Neuronal stem cell (in vitro differentiated cells): ENCODE measurements around the gene TMEM121B.

Experiments used
- DNase-seq: peaks from one replicate; pipeline ENCODE4 v3.0.0-alpha.2; 2013; ENCODE audit warnings: low spot score
- H2AFZ ChIP-seq: one replicate; pipeline ENCODE4 v1.6.1; 2013; ENCODE audit warnings: mild to moderate bottlenecking, low read length, inconsistent platforms
- H2AK5ac ChIP-seq: 2 replicates; pipeline ENCODE4 v1.6.1; 2013; ENCODE audit warnings: low read depth, mild to moderate bottlenecking, inconsistent platforms, low read length, moderate library complexity, mixed read lengths
- H2BK120ac ChIP-seq: 2 replicates; pipeline ENCODE4 v1.6.1; 2013; ENCODE audit warnings: low read depth, mild to moderate bottlenecking, inconsistent platforms, low read length, moderate library complexity, mixed read lengths
- H2BK12ac ChIP-seq: one replicate; pipeline ENCODE4 v1.6.1; 2013; ENCODE audit warnings: low read length, inconsistent platforms
- H2BK15ac ChIP-seq: 2 replicates; pipeline ENCODE4 v1.6.1; 2013; ENCODE audit warnings: mild to moderate bottlenecking, low read length, inconsistent platforms, mixed read lengths
- H2BK5ac ChIP-seq: one replicate; pipeline ENCODE4 v1.6.1; 2013; ENCODE audit warnings: inconsistent platforms, mild to moderate bottlenecking, low read length, moderate library complexity
- H3K14ac ChIP-seq: one replicate; pipeline ENCODE4 v1.6.1; 2013; ENCODE audit warnings: low read length, inconsistent platforms
- H3K18ac ChIP-seq: 2 replicates; pipeline ENCODE4 v1.6.1; 2013; ENCODE audit warnings: low read length, inconsistent platforms
- H3K23ac ChIP-seq: 2 replicates; pipeline ENCODE4 v1.6.1; 2013; ENCODE audit warnings: low read depth, mild to moderate bottlenecking, mixed read lengths, low read length, inconsistent platforms; ENCODE audit not compliant: poor library complexity
- H3K27ac ChIP-seq: replicated peaks from 3 replicates; pipeline ENCODE4 v1.5.1; 2013; ENCODE audit warnings: low read length, inconsistent platforms
- H3K27me3 ChIP-seq, 3 experiments: 2 replicates each; pipeline ENCODE4 v1.6.1; 2013; ENCODE audit warnings: low read length in 3 of 3, mild to moderate bottlenecking in 2 of 3, inconsistent platforms in 1 of 3, low read depth in 1 of 3, mixed read lengths in 1 of 3, moderate library complexity in 1 of 3; ENCODE audit not compliant: control insufficient read depth in 3 of 3, insufficient read depth in 3 of 3
- H3K36me3 ChIP-seq, 2 donors: replicated peaks in 1 of 2; 2 replicates each; pipeline ENCODE4 v1.6.1; 2013; ENCODE audit warnings: low read length in 2 of 2; ENCODE audit not compliant: control insufficient read depth in 2 of 2, insufficient read depth in 2 of 2
- H3K4ac ChIP-seq: 2 replicates; pipeline ENCODE4 v1.6.1; 2013; ENCODE audit warnings: inconsistent platforms, mild to moderate bottlenecking, low read length, moderate library complexity
- H3K4me1 ChIP-seq, 2 donors: 1 replicate in 1 of 2; 2 replicates in 1 of 2; pipeline ENCODE4 v1.6.1; 2013; ENCODE audit warnings: low read length in 2 of 2, low read depth in 1 of 2; ENCODE audit not compliant: control insufficient read depth in 2 of 2, insufficient read depth in 1 of 2
- H3K4me2 ChIP-seq: one replicate; pipeline ENCODE4 v1.6.1; 2013; ENCODE audit warnings: mild to moderate bottlenecking, low read length, inconsistent platforms; ENCODE audit not compliant: insufficient read depth, poor library complexity, severe bottlenecking
- H3K4me3 ChIP-seq, 2 donors: 2 replicates each; pipeline ENCODE4 v1.5.1; 2013; ENCODE audit warnings: low read length in 2 of 2, mild to moderate bottlenecking in 2 of 2, inconsistent platforms in 1 of 2, moderate library complexity in 1 of 2
- H3K79me1 ChIP-seq: one replicate; pipeline ENCODE4 v1.6.1; 2013; ENCODE audit warnings: low read depth, mild to moderate bottlenecking, inconsistent platforms, low read length, moderate library complexity
- H3K9ac ChIP-seq: one replicate; pipeline ENCODE4 v1.6.1; 2013; ENCODE audit warnings: mild to moderate bottlenecking, low read depth, low read length, inconsistent platforms; ENCODE audit not compliant: poor library complexity
- H3K9me3 ChIP-seq, 2 donors: replicated peaks in 1 of 2; 2 replicates each; pipeline versions ENCODE3 to v1.6.1; 2013; ENCODE audit warnings: low read length in 2 of 2, mild to moderate bottlenecking in 2 of 2, inconsistent platforms in 1 of 2, low read depth in 1 of 2, mixed read lengths in 1 of 2, moderate library complexity in 1 of 2; ENCODE audit not compliant: control insufficient read depth in 2 of 2, insufficient read depth in 1 of 2
- H4K8ac ChIP-seq: one replicate; pipeline ENCODE4 v1.6.1; 2013; ENCODE audit warnings: low read depth, mild to moderate bottlenecking, inconsistent platforms, low read length, moderate library complexity
- H4K91ac ChIP-seq: one replicate; pipeline ENCODE4 v1.6.1; 2013; ENCODE audit warnings: low read length, low read depth, mild to moderate bottlenecking, inconsistent platforms; ENCODE audit not compliant: poor library complexity
- WGBS, 2 donors: extraction: QIAGEN DNeasy Blood & Tissue Kit; methylation state at CpG; one replicate each; pipeline ENCODE4 v1.1.7; 2013; ENCODE audit warnings: missing lambda C conversion rate in 2 of 2, mixed read lengths in 1 of 2; ENCODE audit not compliant: insufficient read length in 2 of 2, insufficient replicate concordance in 1 of 2; ENCODE audit errors: extremely low coverage in 2 of 2; 5-methylcytosine and 5-hydroxymethylcytosine counted together

Gene TMEM121B

GRCh38 chr22:17114898-17115235, 6.3 kb downstream of the TMEM121B start:
- H3K9me3 ChIP-seq: no peaks in the 10 kb centered on the region
- H2AK5ac ChIP-seq: no peak overlapping the region
- no CpG with 5 or more reads among the region's 9 CpGs for WGBS, 2 donors
- H3K4me2 ChIP-seq: no peak overlapping the region
- H4K91ac ChIP-seq: no peak overlapping the region
- no peak overlapping the region for H3K23ac ChIP-seq
- no peak overlapping the region for H4K8ac ChIP-seq
- peaks cover 3% of the 10 kb centered on the region for H3K79me1 ChIP-seq
- H2BK120ac ChIP-seq: no peak overlapping the region
- H3K14ac ChIP-seq: no peak overlapping the region
- peaks cover 0 to 8% of the 10 kb centered on the region in 2 donors for H3K36me3 ChIP-seq
- no peak overlapping the region for H2BK15ac ChIP-seq
- H3K18ac ChIP-seq: no peak overlapping the region
- no peak overlapping the region for H3K9ac ChIP-seq
- H3K4me3 ChIP-seq: no peak overlapping the region
- peaks cover 12 to 18% of the 10 kb centered on the region in 2 donors for H3K4me1 ChIP-seq
- DNase-seq: no peak
- H3K27me3 ChIP-seq: peaks cover 0 to 4% (median 0%) of the 10 kb centered on the region in 3 experiments
- H2BK5ac ChIP-seq: no peak overlapping the region
- no peak overlapping the region for H2AFZ ChIP-seq
- no peak overlapping the region for H3K4ac ChIP-seq
- no peak overlapping the region for H2BK12ac ChIP-seq
- no peak overlapping the region for H3K27ac ChIP-seq

- H4K91ac ChIP-seq: no peak overlapping the region
- H2BK15ac ChIP-seq: no peak overlapping the region
- no peak overlapping the region for H3K4me2 ChIP-seq
- no peak for DNase-seq
- H2BK5ac ChIP-seq: no peak overlapping the region
- no peak overlapping the region for H3K18ac ChIP-seq
- peaks cover 10 to 18% of the 10 kb centered on the region in 2 donors for H3K4me1 ChIP-seq
- WGBS, 2 donors: no CpG with 5 or more reads among the region's 13 CpGs
- peaks cover 0 to 11% of the 10 kb centered on the region in 2 donors for H3K36me3 ChIP-seq
- no peak overlapping the region for H3K4ac ChIP-seq
- no peak overlapping the region for H3K27ac ChIP-seq
- H3K27me3 ChIP-seq: no peaks in the 10 kb centered on the region
- no peak overlapping the region for H3K23ac ChIP-seq
- H3K4me3 ChIP-seq: no peak overlapping the region
- H2BK120ac ChIP-seq: no peak overlapping the region
- H2AFZ ChIP-seq: no peak overlapping the region
- H3K9me3 ChIP-seq: no peaks in the 10 kb centered on the region
- no peak overlapping the region for H4K8ac ChIP-seq
- H3K79me1 ChIP-seq: no peaks in the 10 kb centered on the region
- H3K14ac ChIP-seq: no peak overlapping the region
- no peak overlapping the region for H2BK12ac ChIP-seq
- no peak overlapping the region for H3K9ac ChIP-seq
- H2AK5ac ChIP-seq: no peak overlapping the region
Observed at GRCh38 chr22:17114173-17114897, 6.8 kb downstream of the TMEM121B start.

DNA sequence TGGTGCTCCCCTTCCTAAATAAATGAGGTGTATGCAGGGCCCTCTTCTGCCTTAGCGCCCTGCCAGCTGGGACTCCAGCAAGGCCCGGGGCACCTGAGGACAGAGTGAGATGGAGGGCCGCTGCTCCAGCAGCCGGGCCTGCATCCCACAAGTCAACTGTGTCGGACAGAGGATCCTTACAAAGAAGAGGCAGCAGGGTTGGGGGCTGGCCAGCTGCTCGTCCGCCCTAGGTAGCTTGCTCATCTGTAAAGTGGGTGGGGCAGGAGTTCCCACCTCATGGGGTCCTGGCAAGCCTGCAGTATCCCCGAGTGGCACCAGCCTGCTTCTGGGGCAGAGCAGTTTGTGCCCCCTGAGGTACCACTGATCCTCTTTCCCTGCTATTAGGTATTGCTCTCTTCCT, 7.6 kb downstream of the TMEM121B start:
- H2BK5ac ChIP-seq: no peak overlapping the region
- no peak overlapping the region for H3K27ac ChIP-seq
- H3K14ac ChIP-seq: no peak overlapping the region
- H4K91ac ChIP-seq: no peak overlapping the region
- no peak overlapping the region for H3K9ac ChIP-seq
- H3K4me3 ChIP-seq: no peak overlapping the region
- no CpG with 5 or more reads among the region's 8 CpGs for WGBS, 2 donors
- no peak overlapping the region for H2BK15ac ChIP-seq
- no peak overlapping the region for H2BK120ac ChIP-seq
- no peak overlapping the region for H2BK12ac ChIP-seq
- H3K36me3 ChIP-seq: peaks cover 0 to 9% of the 10 kb centered on the region in 2 donors
- no peak overlapping the region for H3K4me2 ChIP-seq
- H2AK5ac ChIP-seq: no peak overlapping the region
- H3K18ac ChIP-seq: no peak overlapping the region
- no peak overlapping the region for H4K8ac ChIP-seq
- no peak for DNase-seq
- H3K9me3 ChIP-seq: no peaks in the 10 kb centered on the region
- no peak overlapping the region for H3K4ac ChIP-seq
- no peaks in the 10 kb centered on the region for H3K79me1 ChIP-seq
- H2AFZ ChIP-seq: no peak overlapping the region
- peaks cover 10 to 17% of the 10 kb centered on the region in 2 donors for H3K4me1 ChIP-seq
- no peaks in the 10 kb centered on the region for H3K27me3 ChIP-seq
- H3K23ac ChIP-seq: no peak overlapping the region

GRCh38 chr22:17112491-17113042, 8.6 kb downstream of the TMEM121B start:
- H2AFZ ChIP-seq: no peak overlapping the region
- H3K14ac ChIP-seq: no peak overlapping the region
- no peak overlapping the region for H3K4me2 ChIP-seq
- H4K8ac ChIP-seq: no peak overlapping the region
- peaks cover 7 to 10% of the 10 kb centered on the region in 2 donors for H3K4me1 ChIP-seq
- H4K91ac ChIP-seq: no peak overlapping the region
- no peak overlapping the region for H3K23ac ChIP-seq
- H3K36me3 ChIP-seq: peaks cover 0 to 20% of the 10 kb centered on the region in 2 donors
- no peak overlapping the region for H2BK5ac ChIP-seq
- no peak for DNase-seq
- no peaks in the 10 kb centered on the region for H3K9me3 ChIP-seq
- H3K4me3 ChIP-seq: no peak overlapping the region
- no peak overlapping the region for H3K18ac ChIP-seq
- H2AK5ac ChIP-seq: no peak overlapping the region
- H3K9ac ChIP-seq: no peak overlapping the region
- H3K27me3 ChIP-seq: no peaks in the 10 kb centered on the region
- no peak overlapping the region for H2BK120ac ChIP-seq
- H3K27ac ChIP-seq: no peak overlapping the region
- no CpG with 5 or more reads among the region's 9 CpGs for WGBS, 2 donors
- H3K79me1 ChIP-seq: no peaks in the 10 kb centered on the region
- no peak overlapping the region for H2BK15ac ChIP-seq
- H2BK12ac ChIP-seq: no peak overlapping the region
- no peak overlapping the region for H3K4ac ChIP-seq
